Caco-2 (cell line): ENCODE results near the gene KCNK7. TPM values are rescaled to one million over a fixed set of nuclear protein-coding genes. Genes with fewer than 3 reads are reported as not detected.
"Not testable (repeated sequence)": the region's sequence is repeated elsewhere in the genome, so short reads cannot be mapped to it uniquely, and the experiment has no call there.

Experiments used
- BruUV-seq: library from RNA; stranded (reverse); fragments of 400-500 nt; replicated peaks from 2 replicates; lab custom pipeline; 2021; lab: Mats Ljungman, UMichigan
- CTCF ChIA-PET: fragments of 300-600 bp; sonication (Branson Sonifier 250); formaldehyde crosslinking; loops from one replicate; lab custom pipeline; 2022; ENCODE audit warnings: antibody characterized with exemption; lab: Charles Lee
- POLR2A ChIA-PET: fragments of 300-600 bp; sonication (Branson Sonifier 250); formaldehyde crosslinking; loops from one replicate; lab custom pipeline; 2022; ENCODE audit warnings: antibody characterized with exemption; lab: Charles Lee
- DNase-seq, 2 experiments: peaks; one replicate each; pipeline versions ENCODE4 v3.0.0 to v3.0.0-alpha.2; 2020 to 2022
- H3K27me3 ChIP-seq: replicated peaks from 2 replicates; pipeline ENCODE4 v1.6.0; 2011; ENCODE audit warnings: low read length; ENCODE audit not compliant: control insufficient read depth, insufficient read depth
- H3K36me3 ChIP-seq: 2 replicates; pipeline ENCODE4 v1.5.1; 2011; ENCODE audit warnings: low read length; ENCODE audit not compliant: control insufficient read depth, insufficient read depth
- H3K4me1 ChIP-seq: fragments of 250-450 bp; sonication (Bioruptor Pico); 2 replicates; pipeline ENCODE4 v1.5.1; 2020; ENCODE audit warnings: mild to moderate bottlenecking
- H3K4me3 ChIP-seq: 2 replicates; pipeline ENCODE4 v1.5.1; 2011; ENCODE audit warnings: low read depth, mild to moderate bottlenecking, control low read depth, low read length
- H3K9me3 ChIP-seq: fragments of 250-450 bp; sonication (Bioruptor Pico); 2 replicates; pipeline ENCODE4 v1.5.1; 2020; ENCODE audit warnings: mild to moderate bottlenecking, moderate library complexity
- H3K27ac Mint-ChIP-seq: one replicate; pipeline ENCODE4 v1.8.0; 2022; ENCODE audit warnings: mixed read lengths; ENCODE audit not compliant: unreplicated experiment
- H3K27me3 Mint-ChIP-seq: one replicate; pipeline ENCODE4 v1.8.0; 2022; ENCODE audit warnings: mixed read lengths; ENCODE audit not compliant: insufficient read depth, unreplicated experiment
- H3K36me3 Mint-ChIP-seq: one replicate; pipeline ENCODE4 v1.8.0; 2022; ENCODE audit warnings: mild to moderate bottlenecking, mixed read lengths; ENCODE audit not compliant: insufficient read depth, unreplicated experiment
- H3K4me1 Mint-ChIP-seq: one replicate; pipeline ENCODE4 v1.8.0; 2022; ENCODE audit warnings: low read depth, mixed read lengths; ENCODE audit not compliant: unreplicated experiment
- H3K4me3 Mint-ChIP-seq: one replicate; pipeline ENCODE4 v1.8.0; 2022; ENCODE audit warnings: mild to moderate bottlenecking, moderate library complexity, mixed read lengths; ENCODE audit not compliant: unreplicated experiment
- H3K9me3 Mint-ChIP-seq: one replicate; pipeline ENCODE4 v1.8.0; 2022; ENCODE audit warnings: mixed read lengths; ENCODE audit not compliant: unreplicated experiment
- intact Hi-C: fragments of 100-400 bp; cut with micrococcal nuclease; formaldehyde crosslinking; loops from one replicate; pipeline ENCODE4 v1.10.0; 2022; ENCODE audit not compliant: unreplicated experiment
- total RNA-seq: library from RNA; stranded (reverse); gene quantifications from 2 replicates; pipeline ENCODE4 v1.2.3, GENCODE V29; 2022
- TF ChIP-seq, protein P1 (sequence below), 2 experiments: fragments of 200-600 bp in 1 of 2; IDR thresholded peaks; 1 replicate in 1 of 2; 2 replicates in 1 of 2; pipeline versions ENCODE4 v1.5.1 to v1.8.0; 2011 to 2022; ENCODE audit warnings: antibody characterized with exemption in 1 of 2, control low read depth in 1 of 2, inconsistent platforms in 1 of 2, low read depth in 1 of 2, low read length in 1 of 2, mild to moderate bottlenecking in 1 of 2, moderate library complexity in 1 of 2; ENCODE audit not compliant: insufficient read depth in 1 of 2, severe bottlenecking in 1 of 2, unreplicated experiment in 1 of 2

KCNK7 gene
- total RNA-seq, 1 experiment from 2014 or later, result 0.39 TPM

DNA sequence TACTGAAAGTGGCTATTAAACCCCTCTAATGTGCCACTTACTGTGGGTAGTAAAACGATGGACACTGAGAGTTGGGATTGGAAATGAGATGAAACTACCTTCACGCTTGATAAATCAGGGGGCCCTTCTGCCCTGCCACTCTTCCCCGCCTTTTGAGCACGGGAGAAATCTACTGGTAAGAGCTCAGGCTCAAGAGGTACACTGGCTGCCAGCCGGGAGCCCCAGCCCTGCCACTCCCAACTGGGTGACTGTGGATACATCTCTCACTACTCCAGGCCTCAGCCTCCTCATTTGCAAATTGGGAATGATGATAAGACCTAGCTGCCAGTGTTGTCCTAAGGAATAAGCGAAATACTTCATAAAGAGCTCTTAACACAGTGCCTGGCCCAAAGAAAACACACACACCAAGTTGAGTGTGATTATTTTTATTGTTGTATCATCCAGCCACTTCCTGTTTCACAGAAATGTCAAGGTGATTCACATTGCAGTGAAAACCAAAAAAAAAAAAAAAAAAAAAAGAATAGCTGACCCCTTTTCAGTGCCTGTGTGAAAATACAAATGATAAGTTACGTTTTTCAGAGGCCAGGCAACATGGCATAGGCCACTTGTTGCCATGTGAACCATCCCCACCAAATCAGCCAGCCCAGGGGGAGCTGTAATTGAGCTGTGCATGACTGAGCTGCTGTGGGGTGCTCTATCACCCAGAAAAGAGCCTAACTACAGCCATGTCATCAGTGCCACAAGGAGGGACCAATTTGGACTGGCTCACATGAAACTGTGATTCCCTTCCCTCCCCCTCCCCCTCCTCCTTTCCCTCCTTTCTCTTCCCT, 29.8 kb downstream of the KCNK7 start:
- Mint-ChIP-seq H3K4me3 (no peak overlapping the region), H3K36me3 (peaks cover 25% of the 10 kb centered on the region), H3K27me3 (no peaks in the 10 kb centered on the region), H3K9me3 (no peaks in the 10 kb centered on the region), H3K27ac (no peak overlapping the region), H3K4me1 (peaks cover 24% of the 10 kb centered on the region)
- POLR2A ChIA-PET, result no interaction called here
- no TSS peak for BruUV-seq
- Histone ChIP-seq H3K27me3 (no peaks in the 10 kb centered on the region), H3K9me3 (no peaks in the 10 kb centered on the region), H3K36me3 (peaks cover 1% of the 10 kb centered on the region; the same call in 1 of the 2 replicates), H3K4me3 (no peak overlapping the region), H3K4me1 (peaks cover 10% of the 10 kb centered on the region; the same call in 1 of the 2 replicates)
- intact Hi-C loops, result no loop called here
- TF ChIP-seq, protein P1, sequence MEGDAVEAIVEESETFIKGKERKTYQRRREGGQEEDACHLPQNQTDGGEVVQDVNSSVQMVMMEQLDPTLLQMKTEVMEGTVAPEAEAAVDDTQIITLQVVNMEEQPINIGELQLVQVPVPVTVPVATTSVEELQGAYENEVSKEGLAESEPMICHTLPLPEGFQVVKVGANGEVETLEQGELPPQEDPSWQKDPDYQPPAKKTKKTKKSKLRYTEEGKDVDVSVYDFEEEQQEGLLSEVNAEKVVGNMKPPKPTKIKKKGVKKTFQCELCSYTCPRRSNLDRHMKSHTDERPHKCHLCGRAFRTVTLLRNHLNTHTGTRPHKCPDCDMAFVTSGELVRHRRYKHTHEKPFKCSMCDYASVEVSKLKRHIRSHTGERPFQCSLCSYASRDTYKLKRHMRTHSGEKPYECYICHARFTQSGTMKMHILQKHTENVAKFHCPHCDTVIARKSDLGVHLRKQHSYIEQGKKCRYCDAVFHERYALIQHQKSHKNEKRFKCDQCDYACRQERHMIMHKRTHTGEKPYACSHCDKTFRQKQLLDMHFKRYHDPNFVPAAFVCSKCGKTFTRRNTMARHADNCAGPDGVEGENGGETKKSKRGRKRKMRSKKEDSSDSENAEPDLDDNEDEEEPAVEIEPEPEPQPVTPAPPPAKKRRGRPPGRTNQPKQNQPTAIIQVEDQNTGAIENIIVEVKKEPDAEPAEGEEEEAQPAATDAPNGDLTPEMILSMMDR (IDR thresholded peaks at IDR 0.05; ENCODE audit: insufficient read depth in 1 of 2, low read depth in 1 of 2, low read length in 1 of 2, severe bottlenecking in 1 of 2, unreplicated experiment in 1 of 2), result no peak
- no peak for DNase-seq
- CTCF ChIA-PET, result interaction anchor here (0.6 to 1.0 kb wide), 2 partner anchors 14 to 15 kb away, joined by 4 read pairs; no protein-coding TSS in a partner anchor

DNA sequence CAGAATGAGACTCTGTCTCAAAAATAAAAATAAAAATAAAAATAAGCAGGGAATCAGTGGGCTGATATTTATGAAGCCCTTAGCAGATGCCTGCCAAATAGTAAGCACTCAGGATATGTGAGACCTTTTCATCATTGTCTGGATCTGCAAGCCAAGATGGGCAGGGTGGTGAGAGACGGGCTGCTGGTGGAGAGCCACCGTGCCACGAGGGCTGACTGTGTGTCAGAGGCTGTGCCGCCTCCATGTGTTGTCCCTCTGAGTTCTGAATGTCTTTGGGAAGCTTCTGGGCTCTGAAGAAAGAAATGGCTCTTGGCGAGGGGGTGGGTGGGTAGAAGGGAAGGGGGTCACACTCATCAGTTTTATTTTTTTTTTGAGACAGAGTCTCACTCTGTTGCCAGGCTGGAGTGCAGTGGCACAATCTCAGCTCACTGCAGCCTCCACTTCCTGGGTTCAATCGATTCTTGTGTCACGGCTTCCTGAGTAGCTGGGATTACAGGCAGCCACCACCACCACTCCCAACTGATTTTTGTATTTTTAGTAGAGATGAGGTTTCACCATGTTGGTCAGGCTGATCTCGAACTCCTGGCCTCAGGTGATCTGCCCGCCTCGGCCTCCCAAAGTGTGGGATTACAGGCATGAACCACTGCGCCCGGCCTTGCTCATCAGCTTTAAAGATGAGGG, 30.6 kb downstream of the KCNK7 start:
- H3K4me3 Mint-ChIP-seq, H3K9me3 Mint-ChIP-seq, POLR2A ChIA-PET, H3K27me3 ChIP-seq, CTCF ChIA-PET, H3K36me3 ChIP-seq, H3K9me3 ChIP-seq, H3K4me3 ChIP-seq, H3K27ac Mint-ChIP-seq, H3K27me3 Mint-ChIP-seq, BruUV-seq, DNase-seq, intact Hi-C loops: not testable (repeated sequence)
- Mint-ChIP-seq H3K36me3 (peaks cover 17% of the 10 kb centered on the region), H3K4me1 (peaks cover 32% of the 10 kb centered on the region)
- H3K4me1 ChIP-seq, result peaks cover 18% of the 10 kb centered on the region

DNA sequence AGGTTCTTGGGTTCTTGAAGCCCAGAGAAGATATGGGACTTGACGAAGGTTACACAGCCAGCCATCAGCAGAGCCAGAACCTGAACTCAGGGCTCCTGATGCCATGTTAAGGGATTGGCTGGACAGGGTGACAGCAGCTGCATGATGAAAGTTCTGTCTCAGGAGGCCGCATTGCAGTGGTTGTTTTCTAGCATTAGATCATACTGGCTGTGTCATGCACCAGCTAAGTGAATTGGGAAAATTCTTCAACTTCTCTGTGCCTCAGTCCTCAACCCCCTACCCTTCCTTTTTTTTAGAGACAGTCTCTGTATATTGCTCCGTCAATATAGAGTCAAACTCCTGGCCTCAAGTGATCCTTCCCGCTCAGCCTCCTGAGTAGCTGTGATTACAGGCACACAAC, 32.0 kb downstream of the KCNK7 start:
- CTCF ChIA-PET, result no interaction called here
- H3K27me3 Mint-ChIP-seq, result no peaks in the 10 kb centered on the region
- intact Hi-C loops, result no loop called here
- H3K36me3 Mint-ChIP-seq, result peaks cover 10% of the 10 kb centered on the region
- no peak overlapping the region for H3K4me3 Mint-ChIP-seq
- peaks cover 1% of the 10 kb centered on the region; the same call in 1 of the 2 replicates for H3K36me3 ChIP-seq
- H3K9me3 ChIP-seq, result no peaks in the 10 kb centered on the region
- no peak overlapping the region for H3K27ac Mint-ChIP-seq
- DNase-seq, result no peak
- peaks cover 28% of the 10 kb centered on the region for H3K4me1 ChIP-seq
- BruUV-seq, result no TSS peak
- H3K27me3 ChIP-seq, result no peaks in the 10 kb centered on the region
- H3K4me1 Mint-ChIP-seq, result peaks cover 28% of the 10 kb centered on the region
- H3K4me3 ChIP-seq, result no peak overlapping the region
- TF ChIP-seq, protein P1 (IDR thresholded peaks at IDR 0.05; ENCODE audit: insufficient read depth in 1 of 2, low read depth in 1 of 2, low read length in 1 of 2, severe bottlenecking in 1 of 2, unreplicated experiment in 1 of 2), result no peak
- no peaks in the 10 kb centered on the region for H3K9me3 Mint-ChIP-seq
- POLR2A ChIA-PET, result no interaction called here
